ENCODE results near the gene ARV1.
"Not testable (repeated sequence)": the region's sequence is repeated elsewhere in the genome, so short reads cannot be mapped to it uniquely, and the experiment has no call there.

Gene ARV1

GRCh38 chr1:231040800-231041718 lies 62.2 kb downstream of the ARV1 start:
- in situ Hi-C loops (cut with MboI; ENCODE audit: low sequenced_read_pairs) = no loop called here

- in situ Hi-C loops (cut with MboI; ENCODE audit: low sequenced_read_pairs) = no loop called here
Measured at GRCh38 chr1:231041719-231042261, 62.9 kb downstream of the ARV1 start.

DNA sequence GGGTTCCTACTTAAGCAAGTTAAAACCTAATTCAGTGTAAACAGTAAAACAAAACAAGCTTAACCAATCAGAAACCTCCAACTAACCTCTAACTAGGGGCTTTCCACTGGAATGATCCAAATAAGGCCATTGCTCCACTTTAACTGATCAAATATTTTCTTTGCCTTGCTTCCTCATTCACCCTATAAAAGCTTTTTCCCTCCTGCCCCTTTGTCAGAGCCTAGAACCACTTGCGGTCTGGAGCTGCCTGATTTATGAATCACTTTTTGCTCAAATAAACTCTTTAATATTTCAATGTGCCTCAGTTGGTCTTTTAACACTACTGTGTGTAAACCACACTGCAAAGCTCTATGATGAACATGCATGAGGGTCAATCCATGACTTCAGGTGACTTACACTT lies 65.7 kb downstream of the ARV1 start:
- in situ Hi-C loops (cut with MboI; ENCODE audit: low sequenced_read_pairs) = no loop called here

- in situ Hi-C loops (cut with MboI; ENCODE audit: low sequenced_read_pairs) = no loop called here
Measured at GRCh38 chr1:231045286-231045685, 66.4 kb downstream of the ARV1 start.

DNA sequence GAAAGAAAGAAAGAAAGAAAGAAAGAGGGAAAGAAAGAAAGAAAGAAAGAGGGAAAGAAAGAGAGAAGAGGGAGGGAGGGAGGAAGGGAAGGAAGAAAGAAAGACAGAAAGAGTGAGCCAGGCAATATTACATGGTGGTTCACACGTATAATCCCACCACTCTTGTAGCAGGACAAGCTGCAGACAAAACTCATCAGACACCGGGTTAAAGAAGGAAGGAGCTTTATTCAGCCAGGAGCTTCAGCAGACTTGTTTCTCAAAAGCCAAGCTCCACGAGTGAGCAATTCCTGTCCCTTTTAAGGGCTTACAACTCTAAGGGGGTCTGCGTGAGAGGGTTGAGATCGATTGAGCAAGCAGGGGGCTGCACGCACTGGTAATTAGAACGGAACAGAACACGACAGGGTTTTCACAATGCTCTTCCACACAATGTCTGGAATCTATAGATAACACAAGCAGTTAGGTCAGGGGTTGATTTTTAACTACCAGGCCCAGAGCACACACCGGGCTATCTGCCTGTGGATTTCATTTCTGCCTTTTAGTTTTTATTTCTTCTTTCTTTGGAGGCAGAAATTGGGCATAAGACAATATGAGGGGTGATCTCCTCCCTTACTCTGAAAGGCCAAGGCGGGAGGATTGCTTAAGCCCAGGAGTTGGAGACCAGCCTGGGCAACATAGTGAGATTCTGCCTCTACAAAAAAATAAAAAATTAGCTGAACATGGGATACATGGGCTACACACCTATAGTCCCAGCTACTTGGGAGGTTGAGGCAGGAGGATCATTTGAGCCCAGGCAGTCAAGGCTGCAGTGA lies 67.2 kb downstream of the ARV1 start:
- in situ Hi-C loops (cut with MboI; ENCODE audit: low sequenced_read_pairs) = not testable (repeated sequence)

DNA sequence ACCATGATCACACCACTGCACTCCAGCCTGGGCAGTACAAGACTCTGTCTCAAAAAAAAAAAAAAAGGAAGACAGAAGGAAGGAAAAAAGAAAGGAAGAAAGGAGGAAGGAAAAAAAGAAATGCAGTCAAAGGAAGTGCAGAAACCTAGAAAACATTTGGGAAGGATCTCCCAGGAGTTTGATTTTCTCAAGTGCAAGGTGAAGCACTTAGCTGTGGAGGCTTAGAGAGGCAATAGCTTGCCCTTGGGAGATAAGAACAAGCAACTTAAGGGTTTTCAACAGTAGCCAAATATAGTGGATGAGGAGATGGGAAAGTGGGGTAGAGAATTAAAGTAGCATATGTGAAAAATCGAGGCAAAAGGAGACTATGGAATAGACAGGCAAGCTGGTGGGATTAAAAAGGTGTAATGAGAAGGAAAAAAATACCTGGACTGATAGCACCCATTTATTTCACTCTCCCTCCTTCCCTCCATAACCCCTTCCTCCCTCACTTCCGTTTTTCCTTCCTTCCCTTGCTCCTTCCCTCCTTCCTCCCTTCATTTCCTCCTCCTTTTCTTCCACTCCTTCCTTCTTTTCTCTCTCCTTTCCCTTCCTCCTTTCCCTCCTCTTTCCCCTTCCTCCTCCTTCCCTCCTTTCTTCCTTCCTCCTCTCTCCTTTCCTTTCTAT lies 68.0 kb downstream of the ARV1 start:
- in situ Hi-C loops (cut with MboI; ENCODE audit: low sequenced_read_pairs) = no loop called here

GRCh38 chr1:231047529-231047928 lies 68.6 kb downstream of the ARV1 start:
- in situ Hi-C loops (cut with MboI; ENCODE audit: low sequenced_read_pairs) = not testable (repeated sequence)

- in situ Hi-C loops (cut with MboI; ENCODE audit: low sequenced_read_pairs) = not testable (repeated sequence)
Measured at GRCh38 chr1:231048419-231048818, 69.5 kb downstream of the ARV1 start.

DNA sequence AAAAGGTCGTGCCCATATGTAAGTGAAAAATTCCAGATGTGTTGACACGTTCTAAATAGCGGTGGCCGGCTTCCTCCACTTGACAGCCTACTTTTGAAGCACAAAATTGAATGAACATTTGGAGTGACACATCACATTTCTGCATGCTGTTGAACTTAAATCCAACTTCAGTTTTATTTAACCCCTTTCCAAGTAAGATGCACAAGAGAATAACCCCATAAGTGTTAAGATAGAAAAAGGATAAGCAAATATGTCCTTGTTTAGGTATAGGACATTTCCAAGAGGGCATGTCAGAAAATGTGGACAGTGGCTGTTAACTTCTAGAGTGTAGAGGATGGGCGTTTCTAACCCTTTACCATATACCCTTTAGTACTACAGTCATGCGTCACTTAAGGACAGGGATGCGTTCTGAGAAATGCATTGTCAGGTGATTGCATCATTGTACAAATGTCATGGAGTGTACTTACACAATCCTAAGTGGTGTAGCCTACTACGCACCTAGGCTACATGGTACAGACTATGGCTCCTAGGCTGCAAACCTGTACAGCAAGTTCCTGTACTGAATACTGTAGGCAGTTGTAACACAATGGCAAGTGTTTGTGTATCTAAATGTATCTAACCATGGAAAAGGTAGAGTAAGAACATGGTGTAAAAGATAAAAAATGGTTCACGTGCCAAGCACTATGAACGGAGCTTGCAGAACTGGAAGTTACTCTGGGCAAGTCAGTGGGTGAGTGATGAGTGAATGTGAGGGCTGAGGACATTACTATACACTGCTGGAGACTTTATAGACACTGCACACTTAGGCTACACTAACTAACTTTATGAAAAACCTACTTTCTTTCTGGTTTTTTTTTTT lies 70.5 kb downstream of the ARV1 start:
- in situ Hi-C loops (cut with MboI; ENCODE audit: low sequenced_read_pairs) = no loop called here

Measured in HL-60/S4 treated with phorbol 12-myristate 13-acetate at 8.2 ng/mL for 4 days and 3 days (cell line).